K562 (cell line): ENCODE results near the gene ADAM10. TPM values are rescaled to one million over a fixed set of nuclear protein-coding genes. Genes with fewer than 3 reads are reported as not detected.

Source experiments
- ELF4 ChIP-seq: fragments of 450-650 bp; formaldehyde crosslinking; IDR thresholded peaks from 2 replicates; pipeline ENCODE4 v1.4.0; 2022; ENCODE audit warnings: missing genetic modification characterization
- NCOA4 ChIP-seq: fragments of 450-650 bp; IDR thresholded peaks from 2 replicates; pipeline ENCODE4 v1.6.1; 2018; ENCODE audit warnings: mild to moderate bottlenecking; ENCODE audit not compliant: partially characterized antibody
- NFXL1 ChIP-seq: fragments of 450-650 bp; formaldehyde crosslinking; IDR thresholded peaks from 2 replicates; pipeline ENCODE4 v1.4.0; 2021; ENCODE audit warnings: mild to moderate bottlenecking
- SREBF2 ChIP-seq: sonication (generic); formaldehyde crosslinking; IDR thresholded peaks from 2 replicates; pipeline ENCODE4 v1.4.0; 2020; ENCODE audit warnings: mild to moderate bottlenecking, missing genetic modification reagents
- THRA ChIP-seq: fragments of 450-650 bp; IDR thresholded peaks from 2 replicates; pipeline ENCODE4 v1.6.1; 2017; ENCODE audit warnings: mild to moderate bottlenecking, moderate library complexity
- THRAP3 ChIP-seq: fragments of 450-650 bp; IDR thresholded peaks from 2 replicates; pipeline ENCODE4 v1.6.1; 2016; ENCODE audit warnings: mild to moderate bottlenecking, inconsistent platforms, borderline replicate concordance
- ZNF316 ChIP-seq: fragments of 450-650 bp; IDR thresholded peaks from 2 replicates; pipeline ENCODE4 v1.6.1; 2016
- ZNF609 ChIP-seq: sonication (generic); formaldehyde crosslinking; IDR thresholded peaks from 2 replicates; pipeline ENCODE4 v1.8.1; 2023; ENCODE audit warnings: missing genetic modification reagents, mild to moderate bottlenecking, borderline replicate concordance
- polyA plus RNA-seq, 8 experiments: library from polyadenylated mRNA; depleted of rRNA in 4 of 8; stranded (reverse) in 5 of 8; unstranded in 3 of 8; fragments of >200 nt; fragmentation: Nextera tagmentation in 2 of 8; fragmentation: Illumina TruSeq in 1 of 8; extraction: Ambion mirVana in 2 of 8; extraction: Trizol in 1 of 8; gene quantifications; 2 replicates each; pipeline versions ENCODE4 v1.2.1 to v1.2.3, GENCODE V29; 2011 to 2014; ENCODE audit warnings: inconsistent platforms in 1 of 8, missing spikeins in 1 of 8
- total RNA-seq, 7 experiments: library from RNA; depleted of rRNA in 6 of 7; stranded (reverse); fragments of >200 nt in 6 of 7; fragmentation: Illumina TruSeq in 2 of 7; extraction: Trizol in 2 of 7; gene quantifications; 2 replicates each; pipeline versions ENCODE4 v1.2.1 to v1.2.3, GENCODE V29; 2011 to 2021; ENCODE audit warnings: low replicate concordance in 1 of 7
- TF ChIP-seq, protein P1 (sequence below): fragments of 150-350 bp; IDR thresholded peaks from 2 replicates; pipeline ENCODE4 v1.6.1; 2014; ENCODE audit warnings: low read depth, mild to moderate bottlenecking, low read length, borderline replicate concordance

The ADAM10 gene
- total and polyA plus RNA-seq, 9 of the 15 experiments (the other 6 are each of a cell fraction or from before 2014, with no cell fraction given), result 11.9 to 152 (median 57.3) TPM

DNA sequence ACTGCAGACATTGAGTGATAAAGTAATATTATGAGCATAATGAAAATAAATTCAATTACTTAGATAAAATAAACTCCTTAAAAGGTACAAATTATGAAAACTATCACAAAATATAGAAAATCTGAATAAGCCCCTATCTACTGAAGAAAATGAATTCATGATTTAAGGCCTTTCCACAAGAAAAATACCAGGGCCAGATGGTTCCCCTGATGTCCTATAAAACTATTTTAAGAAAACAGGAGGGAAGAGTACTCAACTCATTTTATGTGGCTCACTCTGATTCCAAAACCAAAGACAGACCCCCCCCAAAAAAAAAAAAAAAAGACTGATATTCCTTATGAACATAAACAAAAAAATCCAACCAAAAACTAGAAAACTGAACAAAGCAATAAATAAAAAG lies 59.9 kb downstream of the ADAM10 start (continued):
- no peak for TF ChIP-seq THRA
- TF ChIP-seq, protein P1, sequence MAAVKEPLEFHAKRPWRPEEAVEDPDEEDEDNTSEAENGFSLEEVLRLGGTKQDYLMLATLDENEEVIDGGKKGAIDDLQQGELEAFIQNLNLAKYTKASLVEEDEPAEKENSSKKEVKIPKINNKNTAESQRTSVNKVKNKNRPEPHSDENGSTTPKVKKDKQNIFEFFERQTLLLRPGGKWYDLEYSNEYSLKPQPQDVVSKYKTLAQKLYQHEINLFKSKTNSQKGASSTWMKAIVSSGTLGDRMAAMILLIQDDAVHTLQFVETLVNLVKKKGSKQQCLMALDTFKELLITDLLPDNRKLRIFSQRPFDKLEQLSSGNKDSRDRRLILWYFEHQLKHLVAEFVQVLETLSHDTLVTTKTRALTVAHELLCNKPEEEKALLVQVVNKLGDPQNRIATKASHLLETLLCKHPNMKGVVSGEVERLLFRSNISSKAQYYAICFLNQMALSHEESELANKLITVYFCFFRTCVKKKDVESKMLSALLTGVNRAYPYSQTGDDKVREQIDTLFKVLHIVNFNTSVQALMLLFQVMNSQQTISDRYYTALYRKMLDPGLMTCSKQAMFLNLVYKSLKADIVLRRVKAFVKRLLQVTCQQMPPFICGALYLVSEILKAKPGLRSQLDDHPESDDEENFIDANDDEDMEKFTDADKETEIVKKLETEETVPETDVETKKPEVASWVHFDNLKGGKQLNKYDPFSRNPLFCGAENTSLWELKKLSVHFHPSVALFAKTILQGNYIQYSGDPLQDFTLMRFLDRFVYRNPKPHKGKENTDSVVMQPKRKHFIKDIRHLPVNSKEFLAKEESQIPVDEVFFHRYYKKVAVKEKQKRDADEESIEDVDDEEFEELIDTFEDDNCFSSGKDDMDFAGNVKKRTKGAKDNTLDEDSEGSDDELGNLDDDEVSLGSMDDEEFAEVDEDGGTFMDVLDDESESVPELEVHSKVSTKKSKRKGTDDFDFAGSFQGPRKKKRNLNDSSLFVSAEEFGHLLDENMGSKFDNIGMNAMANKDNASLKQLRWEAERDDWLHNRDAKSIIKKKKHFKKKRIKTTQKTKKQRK, result no peak
- no peak for TF ChIP-seq NFXL1 (CRISPR knock-in tag)
- TF ChIP-seq ZNF316, result no peak
- no peak for TF ChIP-seq ZNF609 (CRISPR knock-in tag)
- TF ChIP-seq SREBF2, result no peak
- TF ChIP-seq THRAP3, result no peak
- no peak for TF ChIP-seq NCOA4
- TF ChIP-seq ELF4 (CRISPR knock-in tag), result no peak
